Subcutaneous adipose tissue (tissue), 4 donors: ENCODE measurements around the gene MKNK1. TPM values are rescaled to one million over a fixed set of nuclear protein-coding genes. Genes with fewer than 3 reads are reported as not detected.

Source experiments
- CTCF ChIP-seq: fragments of 450-650 bp; IDR thresholded peaks from one replicate; pipeline ENCODE4 v1.5.1; 2016; ENCODE audit warnings: low read depth, mild to moderate bottlenecking, control low read depth, antibody characterized with exemption, moderate library complexity
- total RNA-seq, 4 donors: library from RNA; depleted of rRNA; stranded (reverse); fragments of >200 nt; gene quantifications; one replicate each; pipeline ENCODE4 v1.1.0, GENCODE V29; 2016

Gene MKNK1
- total RNA-seq, 4 donors from 2014 or later: 57.8 to 68.8 (median 63.7) TPM

- no peak for TF ChIP-seq CTCF
Measured at GRCh38 chr1:46556822-46557221, 47.2 kb downstream of the MKNK1 start.

GRCh38 chr1:46555826-46556619 lies 48.0 kb downstream of the MKNK1 start:
- no peak for TF ChIP-seq CTCF

GRCh38 chr1:46554597-46555381 lies 49.3 kb downstream of the MKNK1 start:
- no peak for TF ChIP-seq CTCF

- TF ChIP-seq CTCF: no peak
Measured at GRCh38 chr1:46554236-46554596, 49.9 kb downstream of the MKNK1 start.

- TF ChIP-seq CTCF: no peak
Measured at GRCh38 chr1:46553506-46553905, 50.6 kb downstream of the MKNK1 start.

- TF ChIP-seq CTCF: no peak
Measured at GRCh38 chr1:46552357-46553237, 51.5 kb downstream of the MKNK1 start.
